ENCODE results near the gene NAIF1.

The NAIF1 gene

DNA sequence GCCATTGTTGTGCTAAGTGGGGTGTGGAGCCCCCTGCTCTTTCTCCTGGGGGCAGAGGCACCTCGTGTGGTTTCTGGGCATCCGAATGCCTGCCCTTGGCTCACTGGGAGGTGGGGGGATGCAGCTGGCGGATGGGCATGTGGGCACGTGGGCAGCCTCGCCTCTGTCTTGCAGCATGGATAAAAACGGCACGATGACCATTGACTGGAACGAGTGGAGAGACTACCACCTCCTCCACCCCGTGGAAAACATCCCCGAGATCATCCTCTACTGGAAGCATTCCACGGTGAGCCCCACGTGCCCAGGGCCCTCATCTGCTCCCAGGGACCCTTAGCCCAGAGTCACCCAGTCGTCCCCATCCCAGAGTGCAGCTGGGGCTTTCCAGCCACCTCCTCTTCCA is 35.1 kb upstream of the NAIF1 start:
- no peak for DNase-seq (ENCODE audit: low read depth in 2 of 2)

DNA sequence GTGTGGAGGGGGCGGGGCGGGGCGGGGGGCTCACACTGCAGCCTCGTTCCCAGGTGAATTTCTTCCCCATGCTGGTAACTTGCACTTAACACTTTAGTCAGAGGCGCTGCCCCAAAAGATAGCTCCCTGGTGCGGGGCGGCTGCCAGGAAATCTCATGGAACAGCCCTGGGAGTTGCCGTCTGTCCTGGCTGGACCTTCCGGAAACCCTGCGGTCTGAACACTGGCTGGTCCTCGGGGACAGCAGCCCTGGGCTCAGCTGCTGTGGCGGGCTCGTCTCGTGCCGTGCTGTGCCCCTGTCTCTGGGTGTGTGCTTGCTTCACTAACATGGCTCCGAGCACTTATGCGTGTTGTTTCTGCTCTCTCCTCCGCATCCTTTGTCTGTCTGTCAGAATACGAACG is 34.6 kb upstream of the NAIF1 start:
- no peak for DNase-seq (ENCODE audit: low read depth in 2 of 2)

DNA sequence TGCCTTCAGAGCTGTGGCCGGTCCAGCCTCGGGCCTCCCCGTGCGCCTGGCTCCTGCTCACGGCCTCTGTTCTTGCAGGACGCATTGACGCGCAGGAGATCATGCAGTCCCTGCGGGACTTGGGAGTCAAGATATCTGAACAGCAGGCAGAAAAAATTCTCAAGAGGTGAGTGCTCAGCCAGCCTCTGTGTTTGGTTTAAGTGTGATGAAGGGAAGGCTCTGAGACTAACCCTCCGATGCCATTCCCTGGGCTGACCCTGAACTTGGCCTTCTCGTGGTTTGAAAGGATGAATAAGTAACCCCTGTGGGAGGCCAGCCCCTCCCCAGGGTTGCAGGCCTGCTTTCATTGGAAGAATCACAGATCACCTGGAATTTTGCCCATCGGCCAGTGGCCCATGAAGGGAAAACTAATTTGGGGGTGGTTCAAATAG is 34.1 kb upstream of the NAIF1 start:
- DNase-seq (ENCODE audit: low read depth in 2 of 2): no peak

DNA sequence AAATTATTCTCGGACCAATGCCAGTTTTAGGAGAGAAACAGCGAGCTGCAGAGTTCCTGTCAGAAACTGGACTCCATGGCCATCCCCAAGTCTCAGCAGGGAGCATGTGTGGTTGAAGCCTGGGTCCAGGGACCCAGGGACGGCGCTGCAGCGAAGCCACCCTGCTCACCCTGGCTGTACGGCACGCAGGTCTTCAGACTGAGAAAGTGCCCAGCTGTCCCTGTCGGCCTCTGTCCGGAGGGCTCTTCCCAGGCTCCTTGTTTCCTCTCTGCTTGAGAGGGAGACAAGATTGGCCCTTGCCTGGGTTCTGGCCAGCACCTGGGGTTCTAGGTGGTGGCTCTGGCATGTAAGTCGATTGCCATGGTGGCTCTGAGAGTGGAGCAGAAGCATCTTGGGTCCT is 33.5 kb upstream of the NAIF1 start:
- DNase-seq (ENCODE audit: low read depth in 2 of 2): no peak

DNA sequence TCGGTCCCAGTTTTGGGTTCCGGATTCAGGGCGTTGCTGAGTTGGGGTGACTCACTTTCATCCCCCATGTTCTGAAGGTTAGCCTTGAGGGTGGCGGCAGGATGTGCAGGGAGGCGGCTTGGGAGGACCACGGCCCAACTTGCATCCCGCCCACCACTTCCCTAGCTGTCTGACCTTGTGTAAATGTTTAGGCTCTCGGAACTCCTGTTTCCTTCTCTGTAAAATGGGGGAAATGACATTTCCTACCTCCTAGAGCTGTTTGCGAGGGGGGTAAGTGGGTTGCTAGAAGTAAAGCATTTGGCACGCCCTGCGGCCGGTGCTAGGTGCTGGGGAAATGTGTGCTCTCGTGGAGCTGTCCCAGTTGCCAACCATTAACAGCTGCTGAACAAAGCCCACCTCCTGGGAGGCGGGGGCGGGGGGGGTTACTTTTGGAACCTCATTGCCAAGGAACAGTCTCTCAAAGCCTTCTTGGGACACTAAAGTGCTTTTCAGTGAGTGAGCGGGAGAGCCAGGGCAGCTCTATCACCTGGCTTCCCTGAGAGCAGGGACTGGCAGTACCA is 32.9 kb upstream of the NAIF1 start:
- DNase-seq (ENCODE audit: low read depth in 2 of 2): no peak

DNA sequence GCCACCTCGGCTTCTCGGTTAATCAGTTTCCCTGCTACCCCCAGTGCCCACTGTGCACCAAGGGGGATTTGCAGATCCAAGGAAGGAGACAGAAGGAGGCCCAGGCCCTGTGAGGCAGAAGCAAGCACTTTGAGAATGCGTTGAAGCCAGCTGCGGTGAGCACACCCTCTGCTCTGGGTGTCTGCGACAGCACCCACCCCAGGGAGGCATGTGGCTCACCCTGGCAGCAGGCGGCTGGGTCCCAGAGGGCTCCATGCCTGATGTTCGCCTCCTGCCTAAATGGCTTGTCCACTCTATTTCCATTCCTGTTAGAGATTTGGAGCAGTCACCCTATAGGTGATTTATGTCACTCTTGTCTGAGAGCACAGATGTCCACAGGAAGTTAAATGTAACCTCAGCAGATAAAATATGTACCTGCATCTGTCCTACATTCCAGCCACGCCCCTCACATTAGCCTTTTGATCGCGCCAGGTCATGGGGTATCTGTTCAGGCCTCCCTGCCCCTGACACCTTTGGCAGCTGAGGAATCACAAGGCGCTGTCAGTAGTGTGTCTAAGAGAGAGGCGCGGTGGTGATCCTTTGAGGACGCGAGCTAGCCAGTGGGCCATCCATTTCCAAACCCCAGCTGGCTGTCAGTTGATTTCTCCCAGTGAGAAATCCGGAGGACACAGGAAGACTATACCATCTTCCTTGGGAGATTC is 32.3 kb upstream of the NAIF1 start:
- no peak for DNase-seq (ENCODE audit: low read depth in 2 of 2)

DNA sequence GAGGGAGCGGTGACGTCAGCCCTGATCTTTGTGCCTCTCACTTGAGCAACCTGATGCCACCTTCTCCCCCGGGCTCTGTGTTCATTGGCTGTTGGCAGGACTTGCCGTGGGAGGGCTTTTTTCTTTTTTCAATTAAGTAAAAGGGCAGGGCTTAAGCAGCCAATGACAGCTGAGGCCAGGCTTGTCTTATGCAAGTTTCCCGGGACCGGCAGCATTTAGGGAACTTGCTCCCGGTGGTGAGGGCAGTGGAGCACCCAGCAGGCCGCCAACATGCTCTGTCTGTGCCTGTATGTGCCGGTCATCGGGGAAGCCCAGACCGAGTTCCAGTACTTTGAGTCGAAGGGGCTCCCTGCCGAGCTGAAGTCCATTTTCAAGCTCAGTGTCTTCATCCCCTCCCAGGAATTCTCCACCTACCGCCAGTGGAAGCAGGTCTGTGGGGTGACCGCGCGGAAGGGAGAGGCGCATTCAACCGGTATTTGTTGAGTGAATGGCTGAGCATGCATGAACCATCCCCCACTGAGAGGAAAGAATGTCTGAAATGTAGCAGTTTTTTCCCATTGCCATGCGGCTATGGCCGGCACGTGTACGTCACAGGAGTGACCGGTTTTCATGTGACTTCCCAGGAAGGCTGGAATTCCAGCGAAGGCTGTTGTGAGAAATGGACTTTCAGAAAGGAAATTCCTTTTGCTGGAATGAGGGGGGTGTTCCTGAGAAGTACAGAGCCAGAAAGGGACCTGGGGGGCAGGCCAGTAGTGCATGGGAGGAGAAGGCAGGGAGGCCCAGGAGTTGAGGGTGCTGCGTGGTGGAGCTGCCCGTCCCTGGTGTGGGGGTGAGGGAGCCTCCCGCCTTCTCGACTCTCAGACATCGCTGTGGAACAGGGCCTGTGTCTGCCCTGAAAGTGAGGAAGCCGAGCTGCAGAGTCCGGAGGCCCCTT is 31.4 kb upstream of the NAIF1 start:
- peak; percentile 23 to 25 for DNase-seq (ENCODE audit: low read depth in 2 of 2)

DNA sequence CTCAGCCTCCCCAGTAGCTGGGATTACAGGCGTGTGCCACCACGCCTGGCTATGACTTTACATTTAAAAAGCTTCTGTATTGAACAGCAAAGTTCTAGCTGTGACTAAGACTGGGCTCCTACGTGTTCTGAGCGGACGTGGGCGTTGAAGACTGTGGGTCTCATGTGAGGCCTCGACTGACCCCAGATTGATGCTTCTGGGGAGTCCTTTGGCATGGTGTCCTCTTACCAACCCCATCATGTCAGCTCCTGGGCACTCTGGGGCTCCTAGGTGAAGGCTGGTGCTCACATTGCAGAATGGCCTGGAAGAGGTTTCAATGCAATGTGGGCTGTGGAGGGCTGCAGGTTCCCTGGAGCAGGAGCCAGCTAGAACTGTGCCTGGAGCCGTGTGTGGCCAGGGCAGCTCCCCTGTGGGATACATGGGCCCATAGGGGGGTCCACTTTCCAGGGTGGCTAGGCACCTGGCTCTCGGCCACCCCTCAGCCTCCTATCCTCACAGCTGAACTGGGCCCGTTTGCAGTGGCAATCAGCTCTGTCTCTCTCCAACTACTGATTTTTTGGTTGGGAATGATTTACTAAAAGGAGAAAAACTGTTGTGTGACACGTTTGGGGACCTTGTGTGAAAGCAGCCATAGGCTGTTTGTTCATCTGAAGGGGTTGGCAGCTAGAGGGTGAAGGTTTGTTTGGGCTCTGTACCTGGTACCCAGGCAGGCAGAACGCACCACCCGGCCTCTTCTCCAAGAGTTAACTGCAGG is 30.6 kb upstream of the NAIF1 start:
- DNase-seq (ENCODE audit: low read depth in 2 of 2): no peak

DNA sequence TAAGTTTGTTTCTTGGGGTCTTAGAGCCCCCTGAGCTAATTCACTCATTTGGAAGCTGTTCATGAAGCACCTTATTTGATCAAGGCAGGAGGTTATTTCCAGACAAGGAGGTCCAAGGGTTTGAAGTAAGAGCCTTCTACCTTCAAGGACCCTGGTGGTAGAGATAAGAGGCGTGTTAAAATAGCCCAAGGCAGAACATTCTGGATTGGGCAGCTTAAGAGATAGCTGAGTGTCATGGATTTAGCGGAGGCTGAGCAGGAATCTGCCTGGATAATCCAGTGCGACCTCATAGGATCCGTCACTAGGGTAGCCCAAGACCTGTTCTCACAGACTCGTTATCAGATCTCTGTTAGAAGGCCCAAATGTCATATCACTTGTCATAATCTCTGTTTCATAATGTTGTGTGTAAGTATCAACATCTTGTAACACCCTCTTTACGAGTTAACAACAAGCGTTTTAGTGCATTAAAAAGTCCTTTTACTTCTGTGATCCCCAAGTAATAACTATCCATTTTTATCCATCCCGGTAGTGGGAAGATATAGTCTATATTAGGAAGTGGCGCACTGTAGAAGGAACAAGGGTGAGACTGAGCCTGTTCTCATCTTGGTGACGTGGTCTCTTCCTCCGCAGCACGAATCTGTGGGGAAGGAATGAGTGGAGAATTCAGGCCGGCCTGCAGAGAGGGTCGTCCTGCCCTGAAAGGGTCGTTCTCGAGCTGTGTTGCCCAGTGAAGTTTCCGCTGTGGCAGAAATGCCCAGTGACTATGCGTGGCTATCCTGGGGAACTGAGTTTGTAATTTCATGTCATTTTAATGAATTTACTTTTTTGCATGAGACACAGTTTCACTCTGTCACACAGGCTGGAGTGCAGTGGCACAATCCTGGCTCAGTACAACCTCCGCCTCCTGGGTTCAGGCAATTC is 29.8 kb upstream of the NAIF1 start:
- no peak for DNase-seq (ENCODE audit: low read depth in 2 of 2)

DNA sequence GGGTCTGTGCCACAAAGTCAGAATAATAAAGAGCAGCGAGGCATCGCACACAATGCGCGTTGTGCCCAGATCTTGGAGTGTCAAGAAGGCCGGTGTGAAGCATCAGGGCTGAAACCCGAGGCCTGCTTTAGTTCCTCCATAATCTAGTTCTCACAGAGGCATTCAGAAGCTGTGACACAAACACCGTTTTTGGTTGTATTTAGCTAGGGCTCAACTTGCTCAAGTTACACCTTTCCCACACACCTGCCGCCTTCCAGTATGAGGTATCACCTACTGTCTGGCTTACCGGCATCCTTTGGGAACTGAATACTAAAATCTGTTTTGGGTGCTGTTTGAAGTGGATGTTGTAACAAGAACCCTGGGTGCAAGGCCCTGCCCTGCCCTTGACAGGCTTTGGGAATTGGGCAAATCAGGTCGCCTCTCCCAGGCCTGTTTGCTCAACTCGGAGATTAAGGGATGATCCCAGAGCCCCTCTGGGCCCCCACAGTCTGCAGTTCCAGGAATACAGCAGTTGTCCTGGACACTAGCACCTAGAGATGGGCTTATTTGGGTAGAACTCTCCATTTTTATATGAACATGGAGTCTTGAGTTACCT is 27.9 kb upstream of the NAIF1 start:
- no peak for DNase-seq (ENCODE audit: low read depth in 2 of 2)

DNA sequence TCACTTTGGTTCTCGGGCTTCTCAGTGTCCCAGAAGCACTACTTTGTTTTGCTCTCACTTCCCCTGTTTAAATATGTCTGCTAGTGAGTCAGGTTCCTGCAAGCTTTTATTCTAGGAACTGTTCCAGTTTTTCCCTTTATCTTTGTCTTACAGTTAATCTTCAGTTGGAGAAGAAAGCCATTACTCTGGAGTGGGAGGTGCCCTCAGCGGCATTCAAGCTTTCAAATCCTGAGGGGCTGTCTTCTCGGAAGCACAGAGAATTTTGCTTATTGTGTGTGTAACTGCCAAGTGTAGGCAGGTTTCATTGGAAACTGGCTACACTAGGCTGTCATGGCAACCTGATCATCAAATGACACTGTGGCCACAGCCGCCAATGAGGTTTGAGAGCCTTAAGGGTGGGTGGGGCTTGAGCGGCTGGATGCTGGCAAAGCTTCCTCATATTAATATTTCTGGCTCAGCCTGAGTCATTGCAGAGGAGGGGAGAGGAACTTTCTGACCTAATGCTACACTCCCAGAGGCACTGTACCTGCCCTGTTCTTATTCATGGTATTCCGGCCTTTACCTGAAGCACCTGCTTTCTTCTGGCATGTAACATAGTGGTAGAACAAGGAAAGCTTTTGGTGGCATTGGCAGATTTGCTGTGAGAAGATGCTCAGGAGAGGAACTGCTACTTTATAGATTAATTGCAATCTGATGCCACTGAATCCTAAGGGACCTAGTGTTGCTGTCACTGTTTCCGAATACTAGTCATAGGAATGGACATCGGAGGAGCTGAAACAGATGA is 27.2 kb upstream of the NAIF1 start:
- peak; percentile 31 to 52 for DNase-seq (ENCODE audit: low read depth in 2 of 2)

DNA sequence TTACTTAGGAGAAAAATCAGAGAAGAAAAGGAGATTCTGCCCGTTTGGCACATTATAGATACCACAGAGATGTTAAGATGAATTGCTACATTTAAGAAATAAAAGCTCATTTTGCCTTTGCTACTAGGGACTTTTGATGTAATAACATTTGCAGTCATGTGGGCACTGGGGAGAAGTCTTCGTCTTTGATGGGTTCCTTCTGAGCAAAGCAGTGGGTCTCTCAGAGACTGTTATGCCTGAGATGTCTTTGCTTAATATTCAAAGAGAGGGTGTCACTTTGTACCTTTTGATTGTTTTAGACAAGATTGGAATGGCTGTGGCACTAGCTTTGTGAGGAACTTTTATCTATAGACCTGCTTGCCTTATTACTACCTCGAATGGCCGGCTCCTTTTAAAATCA is 25.9 kb upstream of the NAIF1 start:
- no peak for DNase-seq (ENCODE audit: low read depth in 2 of 2)

DNA sequence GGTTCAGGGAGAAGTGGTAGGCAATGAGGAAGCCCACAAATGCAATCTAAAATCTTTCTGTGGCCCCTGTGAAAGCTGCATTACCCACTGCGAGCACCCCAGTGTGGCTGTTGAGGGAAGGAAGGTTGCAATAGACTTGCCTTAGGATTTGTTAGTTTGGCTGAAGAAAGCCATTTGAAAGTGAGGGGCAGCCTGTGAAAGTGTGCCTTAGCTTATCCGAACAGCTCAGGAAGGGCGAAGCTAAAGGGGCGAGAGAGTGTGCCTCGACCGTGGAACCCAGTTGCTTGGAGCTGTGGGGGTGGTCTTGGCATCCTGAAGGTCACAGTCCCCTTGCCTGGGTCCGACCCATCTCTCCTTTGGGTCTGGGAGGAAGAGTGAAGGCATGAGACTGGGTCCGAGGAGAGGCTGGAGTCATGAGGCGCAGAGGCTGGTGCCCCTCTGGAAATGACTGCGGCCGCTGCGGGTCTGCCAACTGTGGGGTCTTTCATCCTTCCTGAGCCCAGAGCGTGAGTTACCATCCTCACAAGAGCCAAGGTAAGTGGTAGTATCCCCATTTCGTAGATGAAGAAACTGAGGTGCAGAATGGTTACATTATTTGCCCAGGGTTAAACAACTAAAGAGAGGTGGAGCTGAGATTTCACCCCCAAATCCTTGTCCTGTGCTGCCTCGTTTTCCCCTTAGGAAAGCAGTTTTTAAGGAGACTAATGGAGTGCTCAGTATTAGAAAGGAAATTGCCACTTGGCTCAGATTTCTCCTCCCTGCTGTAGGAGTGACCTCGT is 25.3 kb upstream of the NAIF1 start:
- DNase-seq (ENCODE audit: low read depth in 2 of 2): no peak

DNA sequence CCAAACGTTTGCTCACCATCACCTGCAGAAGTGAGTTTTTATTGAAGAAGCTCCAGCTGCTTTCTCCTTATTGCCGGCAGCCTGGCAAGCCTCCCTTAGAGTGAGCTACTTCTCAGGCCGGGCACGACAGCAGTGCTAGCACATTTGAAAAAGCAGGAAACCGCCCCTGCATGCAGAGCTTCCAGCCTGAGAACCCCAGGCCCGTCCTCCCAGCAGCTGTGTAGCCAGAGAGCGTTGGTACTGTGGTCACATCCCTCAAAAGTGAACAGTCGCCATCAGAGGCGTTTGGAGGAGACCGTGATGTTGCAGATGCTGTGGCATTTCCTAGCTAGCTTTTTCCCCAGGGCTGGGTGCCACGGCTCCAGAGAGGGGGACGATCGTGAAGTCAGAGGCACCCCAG is 24.5 kb upstream of the NAIF1 start:
- DNase-seq (ENCODE audit: low read depth in 2 of 2): no peak

DNA sequence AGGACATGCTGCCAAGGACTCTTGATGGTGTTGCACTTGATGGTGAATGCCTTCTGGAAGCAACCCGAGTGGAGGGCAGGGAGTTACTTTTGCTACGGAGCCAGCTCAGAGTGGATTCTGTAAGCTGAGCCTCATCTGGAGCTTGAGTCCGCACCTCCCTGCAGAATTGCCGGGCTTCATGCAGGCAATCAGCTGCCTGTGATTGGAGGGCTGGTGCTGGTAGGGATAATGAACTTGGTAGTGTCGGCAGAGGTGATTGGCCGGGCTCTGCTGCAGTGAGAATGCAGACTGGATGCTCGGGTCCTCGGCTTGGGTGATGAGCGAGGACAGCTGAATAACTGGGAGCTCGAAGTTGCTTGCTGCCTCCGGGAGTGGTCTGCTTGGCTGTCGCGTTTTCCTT is 24.0 kb upstream of the NAIF1 start:
- DNase-seq (ENCODE audit: low read depth in 2 of 2): no peak

DNA sequence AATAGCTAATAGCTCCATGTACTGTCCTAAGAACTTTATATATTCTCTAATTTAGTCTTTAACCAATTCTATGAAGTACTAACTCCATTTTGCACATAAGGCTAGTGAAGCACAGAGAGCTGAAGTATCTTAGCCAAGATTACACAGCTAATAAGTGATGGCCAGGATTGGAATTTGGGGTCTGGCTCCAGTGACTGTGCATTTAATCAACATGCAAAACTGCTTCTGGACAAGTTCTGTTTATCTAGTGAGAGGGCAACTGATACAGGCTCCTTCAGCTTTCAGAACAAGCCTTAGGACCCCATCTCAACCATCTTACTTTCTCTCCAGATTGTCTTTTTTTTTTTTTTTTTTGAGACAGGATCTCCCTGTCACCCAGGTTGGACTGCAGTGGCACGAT is 22.2 kb upstream of the NAIF1 start:
- no peak for DNase-seq (ENCODE audit: low read depth in 2 of 2)

DNA sequence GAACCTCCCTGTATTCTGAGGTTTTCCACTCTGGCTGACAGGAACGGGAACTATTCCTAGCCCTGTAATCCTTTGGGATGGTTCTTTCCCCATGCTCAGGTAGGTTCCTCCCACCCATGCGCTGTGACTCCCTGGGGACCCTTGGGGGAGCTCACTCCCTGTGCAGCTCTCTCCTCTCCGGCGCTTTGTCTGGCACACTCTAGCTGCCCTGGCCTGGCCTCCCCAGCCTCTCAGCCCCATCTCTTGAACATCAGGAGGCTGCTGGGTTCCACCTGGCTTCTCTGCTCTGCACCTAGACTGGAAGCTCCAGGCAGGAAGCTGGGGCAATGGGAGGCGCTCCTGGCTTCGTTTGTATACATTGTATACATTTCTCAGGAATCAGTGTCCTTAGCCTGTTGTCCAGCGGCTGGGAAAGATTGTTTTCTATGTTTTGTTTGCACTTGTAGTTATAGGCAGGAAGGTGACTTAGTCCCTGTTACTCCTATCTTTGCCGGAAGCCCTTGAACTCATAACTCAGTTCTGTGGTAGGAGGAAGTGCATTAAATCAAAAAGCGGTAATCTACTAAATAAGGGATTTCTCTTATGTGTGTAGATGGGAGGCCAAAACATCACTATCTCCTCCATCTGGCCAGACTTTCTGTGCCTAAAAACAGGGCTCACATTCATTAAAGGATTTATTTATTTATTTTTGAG is 21.3 kb upstream of the NAIF1 start:
- DNase-seq (ENCODE audit: low read depth in 2 of 2): no peak

DNA sequence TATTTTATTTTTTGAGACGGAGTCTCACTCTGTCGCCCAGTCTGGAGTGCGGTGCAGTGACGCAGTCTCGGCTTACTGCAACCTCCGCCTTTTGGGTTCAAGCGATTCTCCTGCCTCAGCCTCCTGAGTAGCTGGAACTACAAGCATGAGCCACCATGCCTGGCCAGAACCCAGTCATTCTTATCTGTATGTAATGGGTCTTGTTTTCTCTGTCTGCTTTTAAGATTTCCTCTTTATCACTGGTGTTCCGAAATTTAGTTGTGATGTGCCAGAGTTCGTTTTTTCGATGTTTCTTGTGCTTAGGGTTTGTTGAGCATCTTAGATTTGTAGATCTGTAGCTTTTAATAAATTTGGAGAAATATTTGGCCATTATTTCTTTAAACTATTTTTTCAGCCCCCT is 20.1 kb upstream of the NAIF1 start:
- no peak for DNase-seq (ENCODE audit: low read depth in 2 of 2)

Measured in stimulated activated CD8-positive, alpha-beta memory T cell treated with anti-CD3 and anti-CD28 coated beads, Interleukin-2, amount 100 ng/mL, for 1 hour (primary cell).